IMR-90 (cell line): ENCODE data around the gene MROH8. TPM values are rescaled to one million over a fixed set of nuclear protein-coding genes. Genes with fewer than 3 reads are reported as not detected.

Experiments
- ATAC-seq: fragments of 200-7000 bp; cut with Tn5 transposase; 2 replicates; pipeline ENCODE4 v1.9.1; 2020; ENCODE audit warnings: low read depth, mild to moderate bottlenecking, moderate library complexity
- BruUV-seq: library from RNA; stranded (reverse); fragments of 400-500 nt; replicated peaks from 2 replicates; lab custom pipeline; 2021; lab: Mats Ljungman, UMichigan
- CTCF ChIA-PET: fragments of 300-600 bp; formaldehyde crosslinking; extraction: SDS; loops from one replicate; lab custom pipeline; 2021; ENCODE audit warnings: antibody characterized with exemption; lab: Yijun Ruan, JAX
- POLR2A ChIA-PET: fragments of 300-600 bp; sonication (Branson Sonifier 250); formaldehyde crosslinking; loops from one replicate; lab custom pipeline; 2022; ENCODE audit warnings: antibody characterized with exemption; ENCODE audit not compliant: unreplicated experiment; lab: Charles Lee
- DNase-seq: peaks from one replicate; pipeline ENCODE4 v3.0.0; 2013
- H2AFZ ChIP-seq: replicated peaks from 2 replicates; pipeline ENCODE3; 2013; ENCODE audit warnings: low read length, mild to moderate bottlenecking; ENCODE audit not compliant: poor library complexity
- H2AK5ac ChIP-seq: 2 replicates; pipeline ENCODE4 v1.6.1; 2013; ENCODE audit warnings: low read depth, low read length, inconsistent platforms
- H2AK9ac ChIP-seq: replicated peaks from 2 replicates; pipeline ENCODE3; 2013; ENCODE audit warnings: mild to moderate bottlenecking, low read depth, low read length, moderate library complexity; ENCODE audit not compliant: poor library complexity
- H2BK120ac ChIP-seq: 2 replicates; pipeline ENCODE4 v1.6.1; 2013; ENCODE audit warnings: low read depth, low read length, inconsistent platforms
- H2BK15ac ChIP-seq: 3 replicates; pipeline ENCODE4 v1.6.1; 2013; ENCODE audit warnings: low read depth, low read length, inconsistent platforms
- H2BK20ac ChIP-seq: 2 replicates; pipeline ENCODE4 v1.6.1; 2013; ENCODE audit warnings: low read depth, mild to moderate bottlenecking, inconsistent platforms, low read length, moderate library complexity
- H2BK5ac ChIP-seq: 2 replicates; pipeline ENCODE4 v1.6.1; 2013; ENCODE audit warnings: mild to moderate bottlenecking, low read depth, low read length, inconsistent platforms; ENCODE audit not compliant: poor library complexity, severe bottlenecking
- H3K14ac ChIP-seq: replicated peaks from 2 replicates; pipeline ENCODE4 v1.6.1; 2013; ENCODE audit warnings: low read depth, low read length, inconsistent platforms
- H3K18ac ChIP-seq: 2 replicates; pipeline ENCODE4 v1.6.1; 2013; ENCODE audit warnings: low read depth, low read length, control low read depth
- H3K23ac ChIP-seq: 2 replicates; pipeline ENCODE4 v1.6.1; 2013; ENCODE audit warnings: low read depth, low read length, inconsistent platforms
- H3K27ac ChIP-seq: 2 replicates; pipeline ENCODE4 v1.5.1; 2013; ENCODE audit warnings: mild to moderate bottlenecking, control low read depth, low read length; ENCODE audit not compliant: insufficient read depth
- H3K27me3 ChIP-seq: 2 replicates; pipeline ENCODE4 v1.6.1; 2013; ENCODE audit warnings: low read length; ENCODE audit not compliant: control insufficient read depth, insufficient read depth
- H3K36me3 ChIP-seq: 2 replicates; pipeline ENCODE4 v1.6.1; 2013; ENCODE audit warnings: low read length, mixed read lengths; ENCODE audit not compliant: control insufficient read depth, insufficient read depth
- H3K4ac ChIP-seq: 2 replicates; pipeline ENCODE4 v1.6.1; 2013; ENCODE audit warnings: low read depth, low read length, inconsistent platforms
- H3K4me1 ChIP-seq: 2 replicates; pipeline ENCODE4 v1.6.1; 2013; ENCODE audit warnings: low read length, mixed read lengths; ENCODE audit not compliant: control insufficient read depth, insufficient read depth
- H3K4me2 ChIP-seq: 2 replicates; pipeline ENCODE4 v1.6.1; 2013; ENCODE audit warnings: low read depth, mild to moderate bottlenecking, control low read depth, low read length, moderate library complexity
- H3K4me3 ChIP-seq: 2 replicates; pipeline ENCODE4 v1.5.1; 2013; ENCODE audit warnings: low read depth, mild to moderate bottlenecking, control low read depth, low read length, moderate library complexity; ENCODE audit not compliant: insufficient read depth
- H3K56ac ChIP-seq: 2 replicates; pipeline ENCODE4 v1.6.1; 2013; ENCODE audit warnings: low read length, inconsistent platforms; ENCODE audit not compliant: insufficient read depth; ENCODE audit errors: extremely low read depth
- H3K79me1 ChIP-seq, 2 experiments: 2 replicates each; pipeline ENCODE4 v1.6.1; 2013; ENCODE audit warnings: low read length in 2 of 2, inconsistent platforms in 1 of 2, low read depth in 1 of 2
- H3K9ac ChIP-seq: 2 replicates; pipeline ENCODE4 v1.6.1; 2013; ENCODE audit warnings: low read depth, low read length, control low read depth
- H3K9me1 ChIP-seq: 2 replicates; pipeline ENCODE4 v1.6.1; 2013; ENCODE audit warnings: low read length, inconsistent platforms; ENCODE audit not compliant: insufficient read depth
- H3K9me3 ChIP-seq: 2 replicates; pipeline ENCODE4 v1.6.1; 2013; ENCODE audit warnings: low read length; ENCODE audit not compliant: control insufficient read depth, insufficient read depth
- H4K20me1 ChIP-seq: 2 replicates; pipeline ENCODE4 v1.6.1; 2013; ENCODE audit warnings: low read length, inconsistent platforms; ENCODE audit not compliant: insufficient read depth
- H4K5ac ChIP-seq: 2 replicates; pipeline ENCODE4 v1.6.1; 2013; ENCODE audit warnings: mild to moderate bottlenecking, low read depth, low read length, control low read depth
- H4K8ac ChIP-seq, 2 experiments: 2 replicates each; pipeline ENCODE4 v1.6.1; 2013; ENCODE audit warnings: low read depth in 2 of 2, low read length in 2 of 2, control low read depth in 1 of 2, inconsistent platforms in 1 of 2
- H4K91ac ChIP-seq: 2 replicates; pipeline ENCODE4 v1.6.1; 2013; ENCODE audit warnings: low read depth, low read length, inconsistent platforms; ENCODE audit not compliant: insufficient read depth
- BHLHE40 ChIP-seq: fragments of 150-350 bp; IDR thresholded peaks from 2 replicates; pipeline ENCODE4 v1.6.1; 2016; ENCODE audit warnings: mild to moderate bottlenecking, low read depth, low read length
- MAZ ChIP-seq: IDR thresholded peaks from 2 replicates; pipeline ENCODE4 v1.6.1; 2012; ENCODE audit warnings: low read depth, mild to moderate bottlenecking, low read length, improper control_type of control experiment, moderate library complexity, borderline replicate concordance
- NFE2L2 ChIP-seq: fragments of 150-350 bp; IDR thresholded peaks from 2 replicates; pipeline ENCODE4 v1.6.1; 2016; ENCODE audit warnings: low read depth, mild to moderate bottlenecking, low read length
- RCOR1 ChIP-seq: IDR thresholded peaks from 2 replicates; pipeline ENCODE4 v1.6.1; 2012; ENCODE audit warnings: mild to moderate bottlenecking, low read length, improper control_type of control experiment; ENCODE audit not compliant: insufficient replicate concordance
- RFX5 ChIP-seq: IDR thresholded peaks from 2 replicates; pipeline ENCODE4 v1.8.0; 2012; ENCODE audit warnings: low read depth, mild to moderate bottlenecking, low read length, moderate library complexity
- WGBS, 2 experiments: methylation state at CpG; one replicate each; pipeline versions ENCODE4 v1.1.5 to v1.1.7; 2013; ENCODE audit warnings: missing lambda C conversion rate in 2 of 2; ENCODE audit not compliant: insufficient read length in 1 of 2; ENCODE audit errors: extremely low coverage in 2 of 2; 5-methylcytosine and 5-hydroxymethylcytosine counted together
- dilution Hi-C: fragments of 300-500 bp; cut with HindIII; formaldehyde crosslinking; loops from one replicate; pipeline ENCODE4 v1.14.3; 2018; ENCODE audit warnings: low sequenced_read_pairs; ENCODE audit not compliant: unreplicated experiment
- in situ Hi-C: fragments of 300-500 bp; cut with MboI; formaldehyde crosslinking; loops from 3 replicates; pipeline ENCODE4 v1.14.3; 2019; ENCODE audit warnings: low sequenced_read_pairs, inconsistent platforms, mixed read lengths
- intact Hi-C: fragments of 100-400 bp; cut with micrococcal nuclease; formaldehyde crosslinking; loops from 2 replicates; pipeline ENCODE4 v1.10.0; 2022
- polyA plus RNA-seq, 3 experiments: library from polyadenylated mRNA; depleted of rRNA; stranded (reverse); fragments of >200 nt; gene quantifications; 2 replicates each; pipeline ENCODE4 v1.2.3, GENCODE V29; 2012; ENCODE audit warnings: low replicate concordance in 1 of 3
- total RNA-seq: library from RNA; depleted of rRNA; stranded (reverse); fragments of >200 nt; gene quantifications from 2 replicates; pipeline ENCODE4 v1.2.3, GENCODE V29; 2012
- TF ChIP-seq, protein P1 (sequence below): conservative IDR thresholded peaks from 2 replicates; pipeline ENCODE4 v1.5.1; 2012; ENCODE audit warnings: mild to moderate bottlenecking, low read depth, low read length, improper control_type of control experiment
- TF ChIP-seq, protein P2 (sequence below): fragments of 150-350 bp; IDR thresholded peaks from 2 replicates; pipeline ENCODE4 v1.6.1; 2017; ENCODE audit warnings: mild to moderate bottlenecking, antibody characterized with exemption, low read length, low read depth

Gene MROH8
- total and polyA plus RNA-seq, 2 of the 4 experiments (the other 2 are of a cell fraction): 1.3 to 1.8 TPM

DNA sequence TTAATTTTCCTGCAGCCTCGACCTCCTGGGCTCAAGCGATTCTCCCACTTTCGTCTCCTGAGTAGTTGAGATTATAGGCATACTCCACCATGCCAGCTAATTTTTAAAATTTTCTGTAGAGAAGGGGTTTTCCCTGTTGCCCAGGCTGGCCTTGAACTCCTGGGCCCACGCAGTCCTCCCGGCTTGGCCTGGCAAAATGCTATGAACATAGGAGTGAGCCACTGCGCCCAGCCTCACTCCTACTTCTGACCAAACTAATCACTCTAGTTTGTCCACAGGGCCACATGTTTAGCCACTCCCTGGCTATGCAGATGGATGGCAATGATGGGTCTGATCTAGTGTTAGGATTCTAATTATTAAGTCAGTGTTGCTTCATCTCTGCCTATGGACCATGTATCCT, 32.1 kb downstream of the MROH8 start:
- H3K79me1 ChIP-seq: no peaks in the 10 kb centered on the region
- no CpG with 5 or more reads among the region's 6 CpGs for WGBS, 2 experiments
- no peak overlapping the region for H2BK120ac ChIP-seq
- BruUV-seq: no TSS peak
- H3K27ac ChIP-seq: no peak overlapping the region
- H3K9me3 ChIP-seq: no peaks in the 10 kb centered on the region
- intact Hi-C loops (loop anchor here (5.0 kb wide), 1 partner anchor 40 kb away; no protein-coding TSS in a partner anchor), in situ Hi-C loops (no loop called here), dilution Hi-C loops (no loop called here)
- H2AK5ac ChIP-seq: no peak overlapping the region
- ChIA-PET CTCF (no interaction called here), POLR2A (no interaction called here)
- H3K4ac ChIP-seq: no peak overlapping the region
- H3K4me1 ChIP-seq: no peaks in the 10 kb centered on the region
- no peaks in the 10 kb centered on the region for H3K9me1 ChIP-seq
- H3K27me3 ChIP-seq: no peaks in the 10 kb centered on the region
- no peak for DNase-seq
- no peak overlapping the region for H3K4me3 ChIP-seq
- no peak overlapping the region for H3K23ac ChIP-seq
- H3K56ac ChIP-seq: no peak overlapping the region
- no peak overlapping the region for H2AK9ac ChIP-seq
- H2BK20ac ChIP-seq: no peak overlapping the region
- no peak overlapping the region for H2AFZ ChIP-seq
- H3K18ac ChIP-seq: no peak overlapping the region
- no peaks in the 10 kb centered on the region for H3K36me3 ChIP-seq
- no peak overlapping the region for H3K14ac ChIP-seq
- no peak overlapping the region for H3K4me2 ChIP-seq
- no peaks in the 10 kb centered on the region for H4K20me1 ChIP-seq
- H3K9ac ChIP-seq: no peak overlapping the region
- H4K5ac ChIP-seq: no peak overlapping the region
- H2BK15ac ChIP-seq: no peak overlapping the region
- H4K8ac ChIP-seq: no peak overlapping the region
- TF ChIP-seq MAZ (no peak), RFX5 (no peak), NFE2L2 (no peak), BHLHE40 (no peak), RCOR1 (no peak)
- TF ChIP-seq, protein P1, sequence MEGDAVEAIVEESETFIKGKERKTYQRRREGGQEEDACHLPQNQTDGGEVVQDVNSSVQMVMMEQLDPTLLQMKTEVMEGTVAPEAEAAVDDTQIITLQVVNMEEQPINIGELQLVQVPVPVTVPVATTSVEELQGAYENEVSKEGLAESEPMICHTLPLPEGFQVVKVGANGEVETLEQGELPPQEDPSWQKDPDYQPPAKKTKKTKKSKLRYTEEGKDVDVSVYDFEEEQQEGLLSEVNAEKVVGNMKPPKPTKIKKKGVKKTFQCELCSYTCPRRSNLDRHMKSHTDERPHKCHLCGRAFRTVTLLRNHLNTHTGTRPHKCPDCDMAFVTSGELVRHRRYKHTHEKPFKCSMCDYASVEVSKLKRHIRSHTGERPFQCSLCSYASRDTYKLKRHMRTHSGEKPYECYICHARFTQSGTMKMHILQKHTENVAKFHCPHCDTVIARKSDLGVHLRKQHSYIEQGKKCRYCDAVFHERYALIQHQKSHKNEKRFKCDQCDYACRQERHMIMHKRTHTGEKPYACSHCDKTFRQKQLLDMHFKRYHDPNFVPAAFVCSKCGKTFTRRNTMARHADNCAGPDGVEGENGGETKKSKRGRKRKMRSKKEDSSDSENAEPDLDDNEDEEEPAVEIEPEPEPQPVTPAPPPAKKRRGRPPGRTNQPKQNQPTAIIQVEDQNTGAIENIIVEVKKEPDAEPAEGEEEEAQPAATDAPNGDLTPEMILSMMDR: no peak
- TF ChIP-seq, protein P2, sequence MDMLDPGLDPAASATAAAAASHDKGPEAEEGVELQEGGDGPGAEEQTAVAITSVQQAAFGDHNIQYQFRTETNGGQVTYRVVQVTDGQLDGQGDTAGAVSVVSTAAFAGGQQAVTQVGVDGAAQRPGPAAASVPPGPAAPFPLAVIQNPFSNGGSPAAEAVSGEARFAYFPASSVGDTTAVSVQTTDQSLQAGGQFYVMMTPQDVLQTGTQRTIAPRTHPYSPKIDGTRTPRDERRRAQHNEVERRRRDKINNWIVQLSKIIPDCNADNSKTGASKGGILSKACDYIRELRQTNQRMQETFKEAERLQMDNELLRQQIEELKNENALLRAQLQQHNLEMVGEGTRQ: no peak
- no peak for ATAC-seq
- no peak overlapping the region for H2BK5ac ChIP-seq
- H4K91ac ChIP-seq: no peak overlapping the region
